ENCODE measurements around the gene CEACAM1. TPM values are rescaled to one million over a fixed set of nuclear protein-coding genes. Genes with fewer than 3 reads are reported as not detected.

The CEACAM1 gene
- polyA plus RNA-seq, 1 donor (not counting 4 experiments of a cell fraction or from before 2014, with no cell fraction given), result 2.2 TPM

DNA sequence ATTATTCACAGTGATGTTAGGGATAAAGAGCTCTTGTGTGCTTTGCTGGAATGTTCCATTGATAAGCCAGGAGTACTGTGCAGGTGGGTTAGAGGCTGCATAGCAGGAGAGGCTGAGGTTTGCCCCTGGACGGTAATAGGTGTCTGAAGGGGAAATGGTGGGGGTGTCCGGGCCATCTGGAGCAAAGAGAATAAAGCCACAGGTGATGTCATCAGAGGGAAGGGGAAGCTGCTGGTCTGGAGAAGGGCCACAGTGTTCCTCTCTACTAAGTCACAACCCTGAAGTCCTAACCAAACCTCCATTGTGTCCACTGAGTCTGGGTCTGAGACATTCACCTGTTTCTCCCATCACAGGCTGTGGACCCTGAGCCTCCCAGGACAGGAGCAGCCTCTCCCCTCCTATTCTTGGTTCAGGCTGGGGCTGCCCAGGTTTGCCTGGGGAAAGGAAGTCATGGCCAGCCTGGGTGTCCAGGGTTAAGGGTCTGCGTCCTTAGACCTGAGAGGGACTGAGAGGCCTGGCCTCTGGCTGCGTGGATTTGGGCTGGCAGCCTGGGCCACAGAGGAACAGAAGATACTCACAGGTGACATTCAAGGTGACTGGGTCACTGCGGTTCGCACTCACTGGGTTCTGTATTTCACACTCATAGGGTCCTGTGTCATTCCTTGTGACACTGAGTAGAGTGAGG, 6.8 kb downstream of the CEACAM1 start:
- no peaks in the 10 kb centered on the region for H3K36me3 ChIP-seq (ENCODE audit: control insufficient read depth in 2 of 2, extremely low read depth in 1 of 2, insufficient read depth in 2 of 2, low read length in 2 of 2)
- H3K27me3 ChIP-seq (ENCODE audit: control insufficient read depth, extremely low read depth, insufficient read depth, low read length), result peaks cover 4% of the 10 kb centered on the region
- H3K9me3 ChIP-seq (ENCODE audit: control insufficient read depth, low read depth, low read length), result no peaks in the 10 kb centered on the region
- no peaks in the 10 kb centered on the region for H3K9me1 ChIP-seq (ENCODE audit: control insufficient read depth, extremely low read depth, insufficient read depth, low read length)
- no peaks in the 10 kb centered on the region for H3K79me2 ChIP-seq (ENCODE audit: control insufficient read depth, insufficient read depth, low read length)
- no peaks in the 10 kb centered on the region for H4K20me1 ChIP-seq (ENCODE audit: control insufficient read depth, extremely low read depth, insufficient read depth, low read length)
- FAIRE-seq (no peak), DNase-seq (ENCODE audit: low read depth, low spot score) (no peak)
- H3K4me2 ChIP-seq (ENCODE audit: control insufficient read depth, extremely low read depth, insufficient read depth, low read depth, low read length), result no peak overlapping the region
- H3K4me3 ChIP-seq (ENCODE audit: control insufficient read depth in 2 of 3, extremely low read depth in 1 of 3, insufficient read depth in 2 of 3, low read depth in 1 of 3, low read length in 3 of 3), result no peak overlapping the region
- no peak overlapping the region for H3K9ac ChIP-seq (ENCODE audit: control insufficient read depth, extremely low read depth, insufficient read depth, low read length)
- no peak overlapping the region for H2AFZ ChIP-seq (ENCODE audit: control insufficient read depth, low read length)
- dilution Hi-C loops (cut with MboI; ENCODE audit: extremely low pct_ligation_motif_present, low sequenced_read_pairs), result no loop called here
- H3K27ac ChIP-seq (ENCODE audit: control insufficient read depth, insufficient read depth, low read length), result no peak overlapping the region
- H3K4me1 ChIP-seq (ENCODE audit: control insufficient read depth, extremely low read depth, insufficient read depth, low read length), result no peaks in the 10 kb centered on the region
- no peak for TF ChIP-seq EZH2 (IDR thresholded peaks at IDR 0.05; ENCODE audit: low read length)
- TF ChIP-seq CTCF (optimal IDR thresholded peaks at IDR 0.05 in 1 of 3, IDR thresholded peaks at IDR 0.05 in 1 of 3, conservative IDR thresholded peaks at IDR 0.05 in 1 of 3; ENCODE audit: extremely low read depth in 1 of 3, insufficient read depth in 2 of 3, low read length in 3 of 3), result no peak

- H3K4me3 ChIP-seq (ENCODE audit: control insufficient read depth in 2 of 3, extremely low read depth in 1 of 3, insufficient read depth in 2 of 3, low read depth in 1 of 3, low read length in 3 of 3), result no peak overlapping the region
- dilution Hi-C loops (cut with MboI; ENCODE audit: extremely low pct_ligation_motif_present, low sequenced_read_pairs), result no loop called here
- no peaks in the 10 kb centered on the region for H4K20me1 ChIP-seq (ENCODE audit: control insufficient read depth, extremely low read depth, insufficient read depth, low read length)
- H3K36me3 ChIP-seq (ENCODE audit: control insufficient read depth in 2 of 2, extremely low read depth in 1 of 2, insufficient read depth in 2 of 2, low read length in 2 of 2), result no peaks in the 10 kb centered on the region
- H3K9ac ChIP-seq (ENCODE audit: control insufficient read depth, extremely low read depth, insufficient read depth, low read length), result no peak overlapping the region
- H3K79me2 ChIP-seq (ENCODE audit: control insufficient read depth, insufficient read depth, low read length), result no peaks in the 10 kb centered on the region
- H3K9me1 ChIP-seq (ENCODE audit: control insufficient read depth, extremely low read depth, insufficient read depth, low read length), result no peaks in the 10 kb centered on the region
- H3K27me3 ChIP-seq (ENCODE audit: control insufficient read depth, extremely low read depth, insufficient read depth, low read length), result peaks cover under 1% of the 10 kb centered on the region
- H3K4me1 ChIP-seq (ENCODE audit: control insufficient read depth, extremely low read depth, insufficient read depth, low read length), result no peaks in the 10 kb centered on the region
- TF ChIP-seq EZH2 (IDR thresholded peaks at IDR 0.05; ENCODE audit: low read length) (no peak), CTCF (optimal IDR thresholded peaks at IDR 0.05 in 1 of 3, IDR thresholded peaks at IDR 0.05 in 1 of 3, conservative IDR thresholded peaks at IDR 0.05 in 1 of 3; ENCODE audit: extremely low read depth in 1 of 3, insufficient read depth in 2 of 3, low read length in 3 of 3) (no peak)
- H3K9me3 ChIP-seq (ENCODE audit: control insufficient read depth, low read depth, low read length), result no peaks in the 10 kb centered on the region
- no peak overlapping the region for H3K4me2 ChIP-seq (ENCODE audit: control insufficient read depth, extremely low read depth, insufficient read depth, low read depth, low read length)
- DNase-seq (ENCODE audit: low read depth, low spot score) (no peak), FAIRE-seq (no peak)
- no peak overlapping the region for H2AFZ ChIP-seq (ENCODE audit: control insufficient read depth, low read length)
- no peak overlapping the region for H3K27ac ChIP-seq (ENCODE audit: control insufficient read depth, insufficient read depth, low read length)
These were observed 9.2 kb downstream of the CEACAM1 start for GRCh38 chr19:42519108-42519507.
